SK-N-SH (cell line): ENCODE data around the gene COMMD3.

ENCODE experiments used
- POLR2AphosphoS5 ChIP-seq: IDR thresholded peaks from 2 replicates; pipeline ENCODE4 v1.6.1; 2012; ENCODE audit warnings: low read depth, low read length
- TEAD4 ChIP-seq: IDR thresholded peaks from 2 replicates; pipeline ENCODE4 v1.4.0; 2012; ENCODE audit warnings: mild to moderate bottlenecking, borderline replicate concordance; ENCODE audit not compliant: insufficient read depth
- TF ChIP-seq, protein P1 (sequence below): fragments of 200-600 bp; sonication (generic); IDR thresholded peaks from 2 replicates; pipeline ENCODE4 v1.6.1; 2017; ENCODE audit warnings: antibody characterized with exemption, mild to moderate bottlenecking, moderate library complexity

DNA sequence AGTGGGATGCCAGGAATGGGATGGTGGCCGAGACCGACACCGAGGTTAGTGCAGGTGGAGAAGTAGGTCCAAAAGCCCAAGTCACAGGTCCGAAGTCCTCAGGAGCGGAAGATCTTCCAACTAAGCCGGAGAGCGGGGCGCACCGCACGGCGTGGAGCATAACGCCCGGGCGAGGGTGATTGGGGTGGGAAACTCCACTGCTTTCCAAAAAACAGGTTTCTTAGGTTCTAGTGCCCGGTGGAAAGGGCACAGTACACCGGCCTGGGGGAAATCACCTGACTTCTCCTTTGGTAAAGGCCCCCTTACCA lies 17.7 kb downstream of the COMMD3 start:
- TF ChIP-seq, protein P1, sequence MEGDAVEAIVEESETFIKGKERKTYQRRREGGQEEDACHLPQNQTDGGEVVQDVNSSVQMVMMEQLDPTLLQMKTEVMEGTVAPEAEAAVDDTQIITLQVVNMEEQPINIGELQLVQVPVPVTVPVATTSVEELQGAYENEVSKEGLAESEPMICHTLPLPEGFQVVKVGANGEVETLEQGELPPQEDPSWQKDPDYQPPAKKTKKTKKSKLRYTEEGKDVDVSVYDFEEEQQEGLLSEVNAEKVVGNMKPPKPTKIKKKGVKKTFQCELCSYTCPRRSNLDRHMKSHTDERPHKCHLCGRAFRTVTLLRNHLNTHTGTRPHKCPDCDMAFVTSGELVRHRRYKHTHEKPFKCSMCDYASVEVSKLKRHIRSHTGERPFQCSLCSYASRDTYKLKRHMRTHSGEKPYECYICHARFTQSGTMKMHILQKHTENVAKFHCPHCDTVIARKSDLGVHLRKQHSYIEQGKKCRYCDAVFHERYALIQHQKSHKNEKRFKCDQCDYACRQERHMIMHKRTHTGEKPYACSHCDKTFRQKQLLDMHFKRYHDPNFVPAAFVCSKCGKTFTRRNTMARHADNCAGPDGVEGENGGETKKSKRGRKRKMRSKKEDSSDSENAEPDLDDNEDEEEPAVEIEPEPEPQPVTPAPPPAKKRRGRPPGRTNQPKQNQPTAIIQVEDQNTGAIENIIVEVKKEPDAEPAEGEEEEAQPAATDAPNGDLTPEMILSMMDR: no peak
- TF ChIP-seq POLR2AphosphoS5 (no peak), TEAD4 (no peak)
